ENCODE data around the gene USF1.
A peak's percentile ranks its signal among the peaks of the same experiment; 100 is the strongest.
"Not testable (repeated sequence)": the region's sequence is repeated elsewhere in the genome, so short reads cannot be mapped to it uniquely, and the experiment has no call there.

Gene USF1

DNA sequence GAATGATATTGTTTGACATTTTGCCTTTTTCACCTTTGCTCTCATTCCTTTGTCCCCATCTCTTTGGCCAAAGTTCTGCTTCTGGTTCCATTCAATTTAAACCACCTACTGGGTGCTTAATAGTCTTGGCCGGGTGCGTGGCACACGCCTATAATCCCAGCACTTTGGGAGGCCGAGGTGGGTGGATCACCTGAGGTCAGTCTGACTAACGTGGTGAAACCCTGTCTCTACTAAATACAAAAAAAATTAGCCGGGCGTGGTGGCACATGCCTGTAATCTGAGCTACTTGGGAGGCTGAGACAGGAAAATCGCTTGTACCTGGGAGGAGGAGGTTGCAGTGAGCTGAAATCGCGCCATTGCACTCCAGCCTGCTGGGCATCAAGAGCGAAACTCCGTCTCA, 23.3 kb downstream of the USF1 start:
- H4K91ac ChIP-seq (ENCODE audit: low read length); H2BK15ac ChIP-seq (ENCODE audit: low read depth, poor library complexity, severe bottlenecking); H3K14ac ChIP-seq (ENCODE audit: low read length in 2 of 2); H3K4me1 ChIP-seq (ENCODE audit: control insufficient read depth, insufficient read depth, low read depth, low read length); H3K4me2 ChIP-seq (ENCODE audit: low read length, poor library complexity, severe bottlenecking); H2AFZ ChIP-seq (ENCODE audit: low read depth, low read length); H2BK12ac ChIP-seq (ENCODE audit: low read length in 2 of 2); H2BK5ac ChIP-seq (ENCODE audit: low read depth, low read length, poor library complexity, severe bottlenecking); H3K36me3 ChIP-seq (ENCODE audit: control insufficient read depth in 1 of 2, insufficient read depth in 2 of 2, low read depth in 1 of 2, low read length in 2 of 2); H3K27ac ChIP-seq (ENCODE audit: low read length, poor library complexity, severe bottlenecking); H3K9me3 ChIP-seq (ENCODE audit: control insufficient read depth, low read length); H3K79me1 ChIP-seq (replicated peaks; ENCODE audit: low read length, poor library complexity, severe bottlenecking); H2BK120ac ChIP-seq (ENCODE audit: low read depth, low read length); H3K18ac ChIP-seq (ENCODE audit: low read depth in 1 of 2, low read length in 2 of 2); H2AK5ac ChIP-seq (ENCODE audit: low read length, severe bottlenecking); DNase-seq; H3K4ac ChIP-seq (ENCODE audit: low read depth in 1 of 2, low read length in 2 of 2); H3K23ac ChIP-seq (ENCODE audit: low read length in 2 of 2); H3K4me3 ChIP-seq (ENCODE audit: insufficient read depth in 1 of 2, low read depth in 1 of 2, low read length in 2 of 2); H3K9ac ChIP-seq (ENCODE audit: low read length); H4K8ac ChIP-seq (ENCODE audit: low read length): not testable (repeated sequence)
- peaks cover 9 to 33% of the 10 kb centered on the region in 2 experiments for H3K27me3 ChIP-seq (ENCODE audit: control insufficient read depth in 1 of 2, insufficient read depth in 1 of 2, low read length in 2 of 2)
- WGBS: over 99% methylated on average over 10 of the region's 12 CpGs

- no peak overlapping the region for H2AK5ac ChIP-seq (ENCODE audit: low read length, severe bottlenecking)
- no peaks in the 10 kb centered on the region for H3K9me3 ChIP-seq (ENCODE audit: control insufficient read depth, low read length)
- no peak overlapping the region for H4K91ac ChIP-seq (ENCODE audit: low read length)
- H2AFZ ChIP-seq (ENCODE audit: low read depth, low read length): no peak overlapping the region
- no peak overlapping the region for H4K8ac ChIP-seq (ENCODE audit: low read length)
- H2BK15ac ChIP-seq (ENCODE audit: low read depth, poor library complexity, severe bottlenecking): no peak overlapping the region
- H3K27ac ChIP-seq (ENCODE audit: low read length, poor library complexity, severe bottlenecking): no peak overlapping the region
- no peak overlapping the region for H2BK120ac ChIP-seq (ENCODE audit: low read depth, low read length)
- no peak overlapping the region for H3K23ac ChIP-seq (ENCODE audit: low read length in 2 of 2)
- no peak overlapping the region for H3K4ac ChIP-seq (ENCODE audit: low read depth in 1 of 2, low read length in 2 of 2)
- H3K18ac ChIP-seq (ENCODE audit: low read depth in 1 of 2, low read length in 2 of 2): no peak overlapping the region
- peaks cover 9 to 33% of the 10 kb centered on the region in 2 experiments for H3K27me3 ChIP-seq (ENCODE audit: control insufficient read depth in 1 of 2, insufficient read depth in 1 of 2, low read length in 2 of 2)
- no peak overlapping the region for H3K4me3 ChIP-seq (ENCODE audit: insufficient read depth in 1 of 2, low read depth in 1 of 2, low read length in 2 of 2)
- no peak overlapping the region for H3K14ac ChIP-seq (ENCODE audit: low read length in 2 of 2)
- H3K4me2 ChIP-seq (ENCODE audit: low read length, poor library complexity, severe bottlenecking): no peak overlapping the region
- peaks cover 9% of the 10 kb centered on the region for H3K4me1 ChIP-seq (ENCODE audit: control insufficient read depth, insufficient read depth, low read depth, low read length)
- no peak overlapping the region for H2BK5ac ChIP-seq (ENCODE audit: low read depth, low read length, poor library complexity, severe bottlenecking)
- WGBS: 83% methylated on average over 2 of the region's 2 CpGs
- H3K79me1 ChIP-seq (replicated peaks; ENCODE audit: low read length, poor library complexity, severe bottlenecking): no peaks in the 10 kb centered on the region
- H2BK12ac ChIP-seq (ENCODE audit: low read length in 2 of 2): no peak overlapping the region
- no peak for DNase-seq
- H3K9ac ChIP-seq (ENCODE audit: low read length): no peak overlapping the region
- H3K36me3 ChIP-seq (ENCODE audit: control insufficient read depth in 1 of 2, insufficient read depth in 2 of 2, low read depth in 1 of 2, low read length in 2 of 2): no peaks in the 10 kb centered on the region
Observed at GRCh38 chr1:161021970-161022353, 23.8 kb downstream of the USF1 start.

DNA sequence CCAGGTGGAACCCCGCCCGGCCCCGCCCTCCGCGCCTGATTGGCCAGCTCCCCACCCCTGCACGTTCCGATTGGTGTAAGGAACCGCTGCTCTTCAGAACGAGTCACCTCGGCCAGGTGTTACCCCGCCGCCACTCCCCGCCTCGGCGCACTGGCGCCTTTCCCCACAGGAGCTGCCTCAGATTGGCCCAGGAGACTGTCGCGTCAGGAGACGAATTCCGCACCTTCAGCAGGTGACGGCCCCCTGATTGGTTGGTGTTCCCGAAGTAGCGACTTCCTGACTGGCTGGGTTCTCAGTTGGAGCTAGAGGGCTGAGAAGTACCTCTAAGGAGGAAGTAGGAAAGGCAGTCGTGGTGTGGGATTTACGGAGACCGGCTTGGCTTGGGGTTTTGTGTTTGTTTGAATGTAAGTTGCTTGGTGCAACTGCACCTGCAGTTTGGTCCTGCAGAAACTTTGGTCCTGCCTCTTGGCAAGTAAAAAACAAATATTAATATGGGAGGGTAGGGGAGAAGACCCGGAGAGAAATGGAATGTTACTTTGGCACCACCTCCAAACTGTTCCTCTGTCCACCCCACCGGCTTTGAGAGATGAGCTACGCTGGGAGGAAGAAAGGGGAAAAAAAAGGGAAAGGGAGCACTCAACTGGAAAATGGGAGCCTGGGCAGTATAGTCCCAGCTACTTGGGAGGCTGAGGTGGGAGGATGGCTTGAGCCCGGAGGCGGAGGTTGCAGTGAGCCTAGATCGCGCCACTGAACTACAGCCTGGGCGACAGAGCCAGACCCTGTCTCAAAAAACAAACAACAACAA, 24.4 kb downstream of the USF1 start:
- H3K14ac ChIP-seq (ENCODE audit: low read length in 2 of 2): no peak overlapping the region
- H3K4me3 ChIP-seq (ENCODE audit: insufficient read depth in 1 of 2, low read depth in 1 of 2, low read length in 2 of 2): peak overlapping the region; percentile 61 to 83
- no peak overlapping the region for H2AFZ ChIP-seq (ENCODE audit: low read depth, low read length)
- no peak overlapping the region for H3K23ac ChIP-seq (ENCODE audit: low read length in 2 of 2)
- no peak overlapping the region for H2AK5ac ChIP-seq (ENCODE audit: low read length, severe bottlenecking)
- no peak overlapping the region for H3K18ac ChIP-seq (ENCODE audit: low read depth in 1 of 2, low read length in 2 of 2)
- no peak overlapping the region for H2BK15ac ChIP-seq (ENCODE audit: low read depth, poor library complexity, severe bottlenecking)
- no peaks in the 10 kb centered on the region for H3K9me3 ChIP-seq (ENCODE audit: control insufficient read depth, low read length)
- no peak overlapping the region for H4K91ac ChIP-seq (ENCODE audit: low read length)
- no peak overlapping the region for H3K4ac ChIP-seq (ENCODE audit: low read depth in 1 of 2, low read length in 2 of 2)
- H3K4me2 ChIP-seq (ENCODE audit: low read length, poor library complexity, severe bottlenecking): peak overlapping the region; percentile 96
- H2BK12ac ChIP-seq (ENCODE audit: low read length in 2 of 2): no peak overlapping the region
- H2BK120ac ChIP-seq (ENCODE audit: low read depth, low read length): no peak overlapping the region
- H2BK5ac ChIP-seq (ENCODE audit: low read depth, low read length, poor library complexity, severe bottlenecking): no peak overlapping the region
- H3K36me3 ChIP-seq (ENCODE audit: control insufficient read depth in 1 of 2, insufficient read depth in 2 of 2, low read depth in 1 of 2, low read length in 2 of 2): no peaks in the 10 kb centered on the region
- peak; percentile 58 for DNase-seq
- H3K27ac ChIP-seq (ENCODE audit: low read length, poor library complexity, severe bottlenecking): no peak overlapping the region
- H3K4me1 ChIP-seq (ENCODE audit: control insufficient read depth, insufficient read depth, low read depth, low read length): peaks cover 9% of the 10 kb centered on the region
- peak overlapping the region; percentile 12 for H3K9ac ChIP-seq (ENCODE audit: low read length)
- H3K79me1 ChIP-seq (replicated peaks; ENCODE audit: low read length, poor library complexity, severe bottlenecking): no peaks in the 10 kb centered on the region
- H4K8ac ChIP-seq (ENCODE audit: low read length): no peak overlapping the region
- peaks cover 9 to 33% of the 10 kb centered on the region in 2 experiments for H3K27me3 ChIP-seq (ENCODE audit: control insufficient read depth in 1 of 2, insufficient read depth in 1 of 2, low read length in 2 of 2)
- WGBS: 17% methylated on average over 33 of the region's 34 CpGs

DNA sequence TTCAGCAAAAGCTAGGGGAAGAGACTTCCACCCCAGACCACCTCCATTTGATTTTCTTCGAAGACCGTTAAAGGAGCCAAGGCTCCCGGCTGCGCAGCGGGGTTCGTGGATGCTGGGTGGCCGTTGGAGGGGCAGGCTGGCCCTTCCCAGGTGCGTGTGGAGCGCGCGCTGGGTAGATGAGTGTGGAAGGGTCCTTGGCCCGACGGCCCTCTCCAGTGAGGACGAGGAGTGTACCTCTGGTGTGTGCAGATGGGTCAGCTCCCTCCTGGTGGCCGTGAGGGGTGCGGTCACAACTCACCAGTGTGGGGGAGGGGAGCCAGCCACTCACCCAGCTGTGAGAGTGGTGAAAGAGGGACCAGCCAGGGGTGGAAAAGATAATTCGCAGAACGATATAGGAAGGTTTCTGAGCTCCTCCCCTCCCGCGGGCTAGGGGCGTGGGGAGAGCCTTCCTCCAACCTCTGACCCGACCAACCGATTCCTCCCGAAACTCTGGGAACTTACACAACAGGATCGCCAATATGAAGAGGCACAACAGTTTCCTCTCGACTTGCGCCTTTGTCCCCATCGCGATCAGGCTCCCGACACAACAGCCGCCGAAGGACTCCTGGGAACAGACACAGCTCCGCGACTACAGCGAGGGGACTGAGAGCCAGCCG, 25.1 kb downstream of the USF1 start, which contains the start of gene F11R:
F11R (minus strand) TSS at position 644 of the 656 bp plus-strand sequence; CDS start at position 565, 79 bp downstream.
- H3K79me1 ChIP-seq (replicated peaks; ENCODE audit: low read length, poor library complexity, severe bottlenecking): no peaks in the 10 kb centered on the region
- H3K9me3 ChIP-seq (ENCODE audit: control insufficient read depth, low read length): no peaks in the 10 kb centered on the region
- H2BK5ac ChIP-seq (ENCODE audit: low read depth, low read length, poor library complexity, severe bottlenecking): no peak within 1 kb of the TSS
- 2% methylated on average over 36 of the region's 36 CpGs for WGBS
- H2BK120ac ChIP-seq (ENCODE audit: low read depth, low read length): peak within 1 kb of the TSS; percentile 35
- H3K27ac ChIP-seq (ENCODE audit: low read length, poor library complexity, severe bottlenecking): no peak within 1 kb of the TSS
- H3K4me1 ChIP-seq (ENCODE audit: control insufficient read depth, insufficient read depth, low read depth, low read length): peaks cover 9% of the 10 kb centered on the region
- H3K23ac ChIP-seq (ENCODE audit: low read length in 2 of 2): peak within 1 kb of the TSS in 1 of 2 experiments; percentile 23
- peak within 1 kb of the TSS; percentile 48 to 79 for H3K18ac ChIP-seq (ENCODE audit: low read depth in 1 of 2, low read length in 2 of 2)
- H3K4ac ChIP-seq (ENCODE audit: low read depth in 1 of 2, low read length in 2 of 2): no peak within 1 kb of the TSS
- H3K9ac ChIP-seq (ENCODE audit: low read length): peak within 1 kb of the TSS; percentile 62
- no peak within 1 kb of the TSS for H2BK12ac ChIP-seq (ENCODE audit: low read length in 2 of 2)
- H3K14ac ChIP-seq (ENCODE audit: low read length in 2 of 2): peak within 1 kb of the TSS in 1 of 2 experiments; percentile 11
- peak within 1 kb of the TSS; percentile 96 for H3K4me2 ChIP-seq (ENCODE audit: low read length, poor library complexity, severe bottlenecking)
- H3K36me3 ChIP-seq (ENCODE audit: control insufficient read depth in 1 of 2, insufficient read depth in 2 of 2, low read depth in 1 of 2, low read length in 2 of 2): no peaks in the 10 kb centered on the region
- peak within 1 kb of the TSS; percentile 47 for H2AFZ ChIP-seq (ENCODE audit: low read depth, low read length)
- peak within 1 kb of the TSS; percentile 61 to 83 for H3K4me3 ChIP-seq (ENCODE audit: insufficient read depth in 1 of 2, low read depth in 1 of 2, low read length in 2 of 2)
- H2AK5ac ChIP-seq (ENCODE audit: low read length, severe bottlenecking): no peak within 1 kb of the TSS
- peak; percentile 36 for DNase-seq
- no peak within 1 kb of the TSS for H4K91ac ChIP-seq (ENCODE audit: low read length)
- no peak within 1 kb of the TSS for H4K8ac ChIP-seq (ENCODE audit: low read length)
- H2BK15ac ChIP-seq (ENCODE audit: low read depth, poor library complexity, severe bottlenecking): no peak within 1 kb of the TSS
- peaks cover 9 to 33% of the 10 kb centered on the region in 2 experiments for H3K27me3 ChIP-seq (ENCODE audit: control insufficient read depth in 1 of 2, insufficient read depth in 1 of 2, low read length in 2 of 2)
